ENCODE measurements around the gene PLEKHG4B.

The PLEKHG4B gene

DNA sequence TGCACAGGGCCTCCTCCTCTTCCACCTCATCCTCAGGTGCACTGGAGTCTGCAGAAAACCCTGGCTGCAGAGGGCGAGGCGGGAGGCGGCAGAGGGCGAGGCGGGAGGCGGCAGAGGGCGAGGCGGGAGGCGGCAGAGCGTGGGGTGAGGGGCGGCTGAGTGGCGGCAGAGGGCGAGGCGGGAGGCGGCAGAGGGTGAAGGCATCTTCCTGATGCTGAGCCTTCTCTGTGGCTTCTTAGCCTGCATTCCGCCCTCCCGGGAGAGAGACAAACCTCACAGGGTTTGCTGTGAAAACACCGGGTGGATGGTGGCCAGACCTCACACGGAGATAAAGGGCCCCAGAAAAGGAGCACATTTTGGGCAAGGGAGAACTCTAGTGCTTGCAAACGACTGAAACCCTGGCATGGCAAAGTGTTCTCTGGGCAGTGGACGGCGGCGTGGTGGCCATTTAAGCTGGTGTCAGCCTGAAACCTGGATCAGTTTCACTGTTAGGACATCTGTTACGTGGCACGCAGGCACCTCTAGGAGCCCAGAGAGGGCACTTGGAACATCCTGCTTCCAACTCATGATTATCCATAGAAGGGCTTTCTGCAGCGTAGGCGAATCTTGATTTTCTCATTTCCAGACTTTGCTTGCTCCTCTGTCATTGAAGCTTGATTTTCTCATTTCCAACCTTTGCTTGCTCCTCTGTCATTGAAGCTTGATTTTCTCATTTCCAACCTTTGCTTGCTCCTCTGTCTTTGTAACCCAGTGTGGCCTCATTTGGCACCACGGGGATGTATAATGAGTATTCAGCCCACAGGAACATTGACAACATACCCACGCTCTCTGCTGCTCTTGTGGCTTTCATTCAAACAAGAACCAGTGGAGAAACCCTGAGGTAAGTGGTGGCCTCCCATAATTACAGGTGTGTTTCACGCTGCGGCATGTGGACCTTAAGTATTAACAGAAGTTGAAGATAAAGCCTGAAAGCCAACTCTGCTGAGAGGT lies 16.3 kb upstream of the PLEKHG4B start:
- no peak for DNase-seq

DNA sequence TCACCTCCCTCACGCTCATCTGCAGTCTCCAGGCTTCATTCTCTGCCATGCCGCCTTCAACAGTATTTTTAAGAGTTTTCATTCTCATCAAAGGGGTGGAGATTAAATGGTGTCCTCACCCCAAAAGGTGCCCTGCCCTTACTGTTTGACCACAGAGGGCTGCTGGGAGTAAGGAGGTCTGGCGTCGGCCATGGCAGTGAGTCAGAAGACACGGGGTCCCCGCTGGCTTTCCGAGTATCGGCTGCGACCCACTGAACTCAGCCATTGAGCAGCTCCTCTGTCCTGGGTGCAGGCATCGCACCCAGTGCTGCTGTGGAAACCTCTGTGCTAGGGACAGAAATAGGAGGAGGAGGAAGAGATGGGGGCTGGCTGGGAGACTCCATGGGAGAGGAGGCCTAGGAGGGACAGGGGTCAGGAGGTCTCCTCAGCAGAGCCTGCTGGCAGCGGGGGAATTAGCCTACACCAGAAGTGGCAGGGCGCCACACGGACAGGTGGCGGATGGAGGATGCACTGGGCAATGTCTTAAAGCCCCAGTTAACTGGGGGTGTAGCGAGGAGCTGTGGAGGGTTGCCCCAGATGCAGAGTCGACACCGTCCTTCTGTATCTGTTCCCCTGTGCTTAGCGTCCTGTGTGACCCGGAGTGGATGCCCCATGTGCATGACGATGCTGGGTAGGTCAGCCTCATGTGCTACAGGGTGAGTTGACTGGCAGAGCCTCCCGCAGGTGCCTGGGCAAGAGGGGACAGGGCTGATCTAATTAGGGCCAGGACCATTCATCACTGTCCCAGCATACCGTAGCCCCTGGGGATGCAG lies 15.4 kb upstream of the PLEKHG4B start:
- no peak for DNase-seq

GRCh38 chr5:77170-77501 lies 14.8 kb upstream of the PLEKHG4B start:
- no peak for DNase-seq

- DNase-seq, result no peak
Observed at GRCh38 chr5:77546-77945, 14.4 kb upstream of the PLEKHG4B start.

GRCh38 chr5:77957-78804 lies 13.8 kb upstream of the PLEKHG4B start:
- DNase-seq, result no peak

- DNase-seq, result no peak
Observed at GRCh38 chr5:78805-79149, 13.2 kb upstream of the PLEKHG4B start.

- no peak for DNase-seq
Observed at GRCh38 chr5:79263-79662, 12.7 kb upstream of the PLEKHG4B start.

DNA sequence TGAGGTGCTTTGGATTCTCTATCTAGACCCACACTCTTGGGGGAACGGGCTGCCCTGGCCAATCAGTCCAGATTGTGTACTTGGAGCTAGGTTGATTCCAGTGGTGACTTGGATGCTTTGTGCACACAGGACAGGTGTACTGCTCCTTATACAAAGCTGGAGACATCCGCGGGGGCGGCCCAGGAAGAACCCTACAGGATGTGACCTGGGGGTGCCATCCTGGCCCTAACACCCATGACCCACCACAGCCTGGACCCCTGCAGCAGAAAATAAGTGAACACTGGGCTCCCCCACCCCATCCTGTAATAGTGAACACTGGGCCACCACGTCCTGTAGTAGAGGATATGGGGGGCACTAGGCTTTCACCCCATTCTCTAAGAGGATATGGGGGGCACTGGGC lies 12.1 kb upstream of the PLEKHG4B start:
- DNase-seq, result no peak

DNA sequence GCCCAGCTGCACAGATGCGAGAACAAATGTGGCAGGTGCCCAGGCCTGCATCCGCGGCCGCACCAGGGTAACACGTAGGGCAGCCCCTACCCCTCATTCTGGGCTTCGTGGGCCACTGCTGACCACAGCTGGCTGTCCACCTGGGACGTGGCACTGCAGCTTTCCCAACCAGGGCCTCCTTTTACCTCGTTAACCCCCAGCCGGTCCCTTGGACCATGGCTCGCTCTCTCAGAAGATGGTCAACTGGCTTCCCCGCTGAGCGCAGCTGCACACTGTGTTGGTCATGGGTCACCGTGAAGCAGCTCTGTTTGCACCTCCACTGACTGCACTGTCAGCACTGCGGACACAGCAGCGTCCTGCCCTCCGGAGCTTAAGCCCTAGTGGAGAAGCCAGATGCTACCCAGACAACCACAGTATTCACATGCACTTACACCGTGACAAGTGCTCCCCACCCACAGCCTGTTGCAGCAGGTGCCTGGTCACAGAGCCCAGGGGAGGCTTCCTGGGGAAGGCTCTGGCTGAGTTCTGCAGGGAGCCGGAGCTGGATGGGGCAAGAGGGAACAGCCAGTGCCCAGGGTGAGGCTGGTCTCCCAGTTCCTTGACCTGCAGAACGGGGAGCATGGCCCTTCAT lies 10.5 kb upstream of the PLEKHG4B start:
- no peak for DNase-seq

- DNase-seq, result no peak
Observed at GRCh38 chr5:82097-82496, 9.9 kb upstream of the PLEKHG4B start.

DNA sequence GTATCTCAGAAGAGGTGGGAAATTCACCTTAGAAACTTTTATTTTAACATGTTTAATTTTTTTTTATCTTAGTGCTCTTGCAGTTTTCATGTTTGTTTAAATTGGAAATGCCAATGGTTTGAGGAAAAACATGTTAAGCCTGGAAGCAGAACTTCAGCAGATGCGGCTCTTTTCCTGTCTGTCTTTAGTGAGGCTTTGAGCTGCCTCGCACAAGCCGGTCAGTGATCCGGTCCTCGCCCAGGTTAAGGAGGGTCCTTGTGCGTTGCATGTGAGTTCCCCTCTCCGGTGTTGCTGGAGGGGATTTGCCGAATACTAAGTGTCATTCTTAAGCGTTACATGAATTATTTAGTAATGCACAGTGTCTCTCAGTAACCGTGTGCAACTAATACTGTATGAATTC lies 9.4 kb upstream of the PLEKHG4B start:
- no peak for DNase-seq

DNA sequence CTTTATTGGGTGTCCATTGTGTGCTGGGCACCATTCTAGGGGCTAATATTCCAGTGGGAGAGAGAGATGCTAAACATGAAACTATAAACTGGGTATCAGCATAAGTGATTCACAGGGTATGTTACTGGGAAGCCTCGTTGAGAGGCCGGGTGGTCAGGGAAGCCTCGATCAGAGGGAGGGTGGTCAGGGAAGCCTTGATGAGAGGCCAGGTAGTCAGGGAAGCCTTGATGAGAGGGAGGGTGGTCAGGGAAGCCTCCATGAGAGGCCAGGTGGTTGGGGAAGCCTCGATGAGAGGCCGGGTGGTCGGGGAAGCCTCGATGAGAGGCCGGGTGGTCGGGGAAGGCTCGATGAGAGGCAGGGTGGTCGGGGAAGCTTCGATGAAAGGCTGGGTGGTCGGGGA lies 8.9 kb upstream of the PLEKHG4B start:
- DNase-seq, result no peak

DNA sequence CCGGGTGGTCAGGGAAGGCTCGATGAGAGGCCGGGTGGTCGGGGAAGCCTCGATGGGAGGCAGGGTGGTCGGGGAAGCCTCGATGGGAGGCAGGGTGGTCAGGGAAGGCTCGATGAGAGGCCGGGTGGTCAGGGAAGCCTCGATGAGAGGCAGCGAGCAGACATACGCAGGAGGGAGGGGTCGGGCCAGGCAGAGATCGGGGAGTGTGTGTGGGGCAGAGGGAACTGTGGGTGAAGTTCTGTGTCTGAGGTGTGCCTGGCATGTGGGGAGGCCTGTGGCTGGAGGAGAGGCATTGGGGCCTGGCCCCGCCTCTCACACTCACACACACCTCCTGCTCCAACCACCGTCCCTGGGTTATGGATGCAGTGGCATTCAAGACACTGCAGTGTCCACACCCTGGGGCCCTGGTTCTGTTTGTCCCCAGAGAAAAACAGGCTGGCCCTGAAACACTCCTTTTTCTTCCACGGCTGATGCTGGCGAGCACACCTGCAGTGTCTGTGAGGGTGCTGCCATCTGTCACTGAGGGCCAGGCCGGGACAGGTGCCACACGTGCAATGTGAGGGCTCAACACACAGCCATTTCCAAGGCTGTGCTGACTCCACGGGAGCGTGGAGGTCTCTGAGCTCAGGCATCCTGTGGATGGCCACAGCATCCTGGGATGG lies 6.5 kb upstream of the PLEKHG4B start:
- DNase-seq, result no peak

DNA sequence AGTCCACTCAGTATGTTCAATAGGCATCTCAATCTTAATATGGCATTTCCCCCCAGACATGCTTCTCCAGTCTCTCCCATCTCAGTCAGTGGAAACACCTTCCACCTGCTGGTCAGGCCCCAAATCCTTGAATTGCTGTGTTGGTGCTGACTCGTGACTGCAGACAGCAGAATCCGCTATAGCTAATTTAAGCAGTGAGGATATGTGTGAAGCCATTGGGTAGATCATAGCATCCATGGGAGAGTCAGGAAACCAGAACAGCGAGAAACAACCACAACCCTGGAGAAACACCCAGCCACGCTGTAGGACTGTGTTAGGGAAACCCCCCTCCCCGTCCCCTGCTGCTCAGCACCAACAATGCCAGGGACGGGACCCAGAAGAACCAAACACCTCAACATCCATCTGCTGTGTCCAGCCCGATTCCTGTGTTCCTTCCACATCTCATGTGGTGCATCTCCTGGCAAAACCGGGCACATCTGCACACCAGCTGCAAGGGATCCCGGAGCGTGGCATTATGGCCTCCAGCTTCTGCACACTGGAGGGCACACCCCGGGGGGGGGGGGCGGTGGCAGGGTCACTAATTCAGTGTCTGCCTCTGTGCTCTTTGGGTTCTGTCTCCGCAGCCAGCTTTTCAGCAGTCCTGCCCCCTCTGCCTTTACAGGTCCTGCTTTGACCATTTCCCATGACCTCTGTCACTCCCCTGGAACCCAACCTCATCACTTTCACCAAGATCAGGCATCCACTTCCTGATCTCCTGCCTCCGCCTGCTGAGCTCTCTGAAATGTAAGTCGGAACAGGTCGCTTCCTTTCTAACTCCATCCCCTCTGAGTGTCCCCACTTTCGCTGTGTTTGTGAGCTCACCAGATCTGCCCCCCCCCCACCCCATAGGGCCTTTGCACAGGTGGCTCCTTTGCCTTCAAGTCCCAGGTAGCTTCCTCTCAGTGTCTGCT lies 2.4 kb upstream of the PLEKHG4B start:
- no peak for DNase-seq

DNA sequence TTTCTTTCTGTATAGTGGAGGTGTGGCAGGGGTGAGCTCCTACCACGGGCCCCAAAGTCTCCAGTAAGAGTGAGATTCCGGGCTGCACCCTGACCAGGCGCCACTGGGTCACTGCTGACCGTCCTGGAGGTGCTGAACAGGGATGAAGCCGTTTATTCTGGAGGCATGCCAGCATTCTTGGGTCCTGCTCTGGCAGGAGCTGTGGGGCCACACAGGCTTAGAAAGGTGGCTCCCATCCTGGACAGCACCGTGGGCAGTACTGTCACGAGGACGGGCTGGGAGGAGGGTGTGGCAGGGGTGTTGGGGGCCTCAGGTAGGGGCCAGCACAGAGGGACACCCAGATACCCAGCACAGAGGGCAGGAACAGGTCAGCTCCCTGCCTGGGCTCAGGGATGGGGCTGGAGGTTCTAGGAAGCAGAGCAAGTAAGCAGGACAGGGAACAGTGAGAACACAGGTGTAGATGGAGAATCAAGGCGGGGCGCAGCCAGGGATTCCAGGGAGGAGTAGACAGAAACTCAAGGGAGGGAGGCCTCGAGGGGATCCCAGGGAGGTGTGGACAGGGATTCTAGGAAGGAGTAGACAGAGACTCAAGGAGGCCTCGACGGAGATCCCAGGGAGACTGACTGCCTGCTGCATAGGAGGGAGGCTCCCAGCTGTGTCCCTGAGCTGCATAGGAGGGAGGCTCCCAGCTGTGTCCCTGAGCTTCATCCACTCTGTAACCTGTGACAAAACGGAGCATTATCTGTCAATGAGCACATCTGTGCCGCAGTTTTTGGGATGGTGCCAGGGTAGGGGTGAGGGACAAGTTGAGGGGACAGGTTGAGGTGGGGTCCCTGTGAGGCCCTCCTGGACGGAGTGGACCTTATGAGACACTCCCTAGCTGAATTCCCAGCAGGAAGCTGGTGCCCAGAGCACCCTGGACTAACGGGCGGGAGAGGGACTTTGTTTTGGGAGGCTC lies 1.1 kb upstream of the PLEKHG4B start:
- DNase-seq, result no peak

DNA sequence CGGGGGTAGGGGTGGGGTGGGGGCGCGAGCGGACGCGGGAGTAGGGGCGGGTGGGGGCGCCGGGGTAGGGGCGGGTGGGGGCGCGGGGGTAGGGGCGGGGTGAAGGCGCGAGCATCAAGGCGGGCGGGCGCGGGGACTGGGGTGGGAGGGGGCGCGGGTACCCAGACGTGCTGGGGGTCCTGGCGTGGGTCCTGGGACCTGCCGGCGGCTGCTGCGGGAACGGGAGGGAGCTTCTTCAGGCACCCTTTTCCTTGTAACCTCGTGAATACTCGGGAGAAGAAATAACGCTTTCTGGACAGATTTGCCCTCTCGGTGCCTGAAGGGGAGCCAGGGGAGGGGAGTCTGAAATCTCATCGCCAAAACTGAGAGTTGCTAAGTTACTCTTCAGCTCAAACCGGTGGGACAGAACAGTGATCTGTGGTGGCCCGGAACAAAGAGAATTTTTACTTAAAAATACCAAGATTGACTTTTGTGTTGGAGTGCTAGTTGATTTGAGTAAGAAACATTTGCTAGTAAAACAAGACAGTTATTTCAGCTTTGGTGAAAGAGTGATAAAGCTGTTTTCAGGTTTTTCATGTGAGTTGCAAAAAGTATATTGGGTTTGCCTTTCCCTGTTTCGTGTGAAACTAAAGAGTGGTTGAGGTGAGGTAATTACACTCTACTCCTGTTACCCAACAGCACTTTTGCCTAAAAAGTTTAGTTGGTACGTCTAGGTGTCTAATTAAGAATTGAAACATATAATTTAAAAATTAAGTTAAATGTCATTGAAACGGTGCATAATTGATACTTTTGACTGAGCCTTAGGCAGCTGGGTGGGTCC lies 643 bp downstream of the PLEKHG4B start:
- DNase-seq, result no peak

- no peak for DNase-seq
Observed at GRCh38 chr5:93221-93980, 1.4 kb downstream of the PLEKHG4B start.
